ENCODE results near the gene CTSF. TPM values are rescaled to one million over a fixed set of nuclear protein-coding genes. Genes with fewer than 3 reads are reported as not detected.
A peak's percentile ranks its signal among the peaks of the same experiment; 100 is the strongest.

CTSF gene
- total and polyA plus RNA-seq, 2 donors from 2014 or later = 58.0 to 80.4 TPM

DNA sequence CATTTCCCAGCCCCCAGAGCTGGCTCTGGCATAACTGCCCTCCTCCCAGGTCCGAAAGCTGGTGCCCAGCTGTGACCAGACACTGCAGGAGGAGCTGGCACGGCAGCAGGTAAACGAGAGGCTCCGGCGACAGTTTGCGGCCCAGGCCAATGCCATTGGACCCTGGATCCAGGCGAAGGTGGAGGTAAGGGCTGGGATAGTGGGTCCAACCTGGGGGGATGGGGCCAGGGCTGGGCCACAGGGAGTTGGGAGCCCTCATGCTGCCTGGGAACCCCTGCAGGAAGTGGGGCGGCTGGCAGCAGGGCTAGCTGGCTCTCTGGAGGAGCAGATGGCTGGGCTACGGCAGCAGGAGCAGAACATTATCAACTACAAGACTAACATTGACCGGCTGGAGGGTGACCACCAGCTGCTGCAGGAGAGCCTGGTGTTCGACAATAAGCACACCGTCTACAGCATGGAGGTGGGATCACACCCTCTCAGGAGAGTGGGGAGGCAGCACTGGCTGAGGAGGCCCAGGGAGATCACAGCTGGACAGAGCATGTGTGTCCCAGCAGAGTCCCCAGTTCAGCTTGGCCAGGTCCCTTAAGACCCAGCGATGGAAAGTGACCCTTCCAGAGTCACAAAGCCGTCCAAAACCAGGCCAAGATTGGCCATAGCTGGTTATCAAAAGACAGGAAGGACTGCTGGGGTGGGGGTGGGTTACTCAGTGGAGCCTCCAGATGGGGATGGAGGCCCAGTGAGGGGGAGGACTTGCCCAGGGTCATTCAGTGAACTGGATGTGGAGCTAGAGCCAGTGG lies 7.0 kb downstream of the CTSF start:
- no peaks in the 10 kb centered on the region for H3K9me3 ChIP-seq (ENCODE audit: control insufficient read depth in 2 of 3, insufficient read depth in 1 of 3, low read length in 3 of 3)
- intact Hi-C loops (cut with DNase I) = no loop called here
- H3K4me3 ChIP-seq (ENCODE audit: low read length in 3 of 3) = no peak overlapping the region
- DNase-seq (no peak), FAIRE-seq (no peak)
- TF ChIP-seq, protein P1, sequence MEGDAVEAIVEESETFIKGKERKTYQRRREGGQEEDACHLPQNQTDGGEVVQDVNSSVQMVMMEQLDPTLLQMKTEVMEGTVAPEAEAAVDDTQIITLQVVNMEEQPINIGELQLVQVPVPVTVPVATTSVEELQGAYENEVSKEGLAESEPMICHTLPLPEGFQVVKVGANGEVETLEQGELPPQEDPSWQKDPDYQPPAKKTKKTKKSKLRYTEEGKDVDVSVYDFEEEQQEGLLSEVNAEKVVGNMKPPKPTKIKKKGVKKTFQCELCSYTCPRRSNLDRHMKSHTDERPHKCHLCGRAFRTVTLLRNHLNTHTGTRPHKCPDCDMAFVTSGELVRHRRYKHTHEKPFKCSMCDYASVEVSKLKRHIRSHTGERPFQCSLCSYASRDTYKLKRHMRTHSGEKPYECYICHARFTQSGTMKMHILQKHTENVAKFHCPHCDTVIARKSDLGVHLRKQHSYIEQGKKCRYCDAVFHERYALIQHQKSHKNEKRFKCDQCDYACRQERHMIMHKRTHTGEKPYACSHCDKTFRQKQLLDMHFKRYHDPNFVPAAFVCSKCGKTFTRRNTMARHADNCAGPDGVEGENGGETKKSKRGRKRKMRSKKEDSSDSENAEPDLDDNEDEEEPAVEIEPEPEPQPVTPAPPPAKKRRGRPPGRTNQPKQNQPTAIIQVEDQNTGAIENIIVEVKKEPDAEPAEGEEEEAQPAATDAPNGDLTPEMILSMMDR (IDR thresholded peaks at IDR 0.05; ENCODE audit: borderline replicate concordance, extremely low read depth, insufficient read depth) = no peak
- H3K4me1 ChIP-seq (ENCODE audit: control insufficient read depth in 2 of 3, insufficient read depth in 2 of 3, low read depth in 1 of 3, low read length in 3 of 3) = peaks cover 0 to 4% (median 0%) of the 10 kb centered on the region in 3 donors
- H3K36me3 ChIP-seq (ENCODE audit: control insufficient read depth in 2 of 3, insufficient read depth in 3 of 3, low read length in 3 of 3) = peaks cover 0 to 2% (median 0%) of the 10 kb centered on the region in 3 donors
- H3K27ac ChIP-seq (ENCODE audit: low read depth in 2 of 2, low read length in 2 of 2) = no peak overlapping the region
- peaks cover 4% of the 10 kb centered on the region for H3K27me3 ChIP-seq (ENCODE audit: control insufficient read depth, insufficient read depth, low read length)
- H3K9ac ChIP-seq (ENCODE audit: low read length in 3 of 3) = no peak overlapping the region

DNA sequence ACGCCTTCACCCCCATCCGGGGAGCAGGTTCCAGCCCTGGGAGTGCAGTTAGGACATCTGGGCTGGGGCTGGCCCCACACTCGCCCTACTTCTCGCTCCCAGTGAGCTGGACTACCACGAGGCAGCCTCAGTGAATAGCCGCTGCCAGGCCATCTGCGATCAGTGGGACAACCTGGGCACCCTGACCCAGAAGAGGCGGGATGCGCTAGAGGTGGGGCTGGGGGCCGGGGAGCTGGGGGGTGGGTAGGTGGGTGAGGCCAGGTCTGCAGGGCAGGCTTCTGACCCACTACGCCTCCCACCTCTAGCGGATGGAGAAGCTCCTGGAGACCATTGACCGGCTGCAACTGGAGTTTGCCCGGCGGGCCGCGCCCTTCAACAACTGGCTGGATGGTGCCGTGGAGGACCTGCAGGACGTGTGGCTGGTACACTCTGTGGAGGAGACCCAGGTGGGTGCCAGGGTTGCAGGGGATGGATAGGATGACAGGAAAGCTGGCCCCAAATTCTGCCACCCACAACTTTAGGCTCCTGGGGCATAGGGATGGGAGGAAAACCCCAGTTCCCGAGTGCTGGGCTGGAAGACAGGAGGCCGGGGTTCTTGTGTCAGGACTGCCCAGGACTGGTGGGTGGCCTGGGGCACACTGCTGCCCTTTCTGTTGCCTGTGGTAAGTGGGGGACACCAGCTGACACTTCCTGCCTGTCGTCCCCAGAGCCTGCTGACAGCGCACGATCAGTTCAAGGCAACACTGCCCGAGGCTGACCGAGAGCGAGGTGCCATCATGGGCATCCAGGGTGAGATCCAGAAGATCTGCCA lies 8.3 kb downstream of the CTSF start:
- Histone ChIP-seq H3K9ac (ENCODE audit: low read length in 3 of 3) (no peak overlapping the region), H3K27me3 (ENCODE audit: control insufficient read depth, insufficient read depth, low read length) (peaks cover 4% of the 10 kb centered on the region), H3K27ac (ENCODE audit: low read depth in 2 of 2, low read length in 2 of 2) (no peak overlapping the region), H3K4me1 (ENCODE audit: control insufficient read depth in 2 of 3, insufficient read depth in 2 of 3, low read depth in 1 of 3, low read length in 3 of 3) (peaks cover 0 to 4% (median 0%) of the 10 kb centered on the region in 3 donors), H3K9me3 (ENCODE audit: control insufficient read depth in 2 of 3, insufficient read depth in 1 of 3, low read length in 3 of 3) (no peaks in the 10 kb centered on the region), H3K36me3 (ENCODE audit: control insufficient read depth in 2 of 3, insufficient read depth in 3 of 3, low read length in 3 of 3) (peaks cover 0 to 2% (median 0%) of the 10 kb centered on the region in 3 donors), H3K4me3 (ENCODE audit: low read length in 3 of 3) (no peak overlapping the region)
- DNase-seq (no peak), FAIRE-seq (no peak)
- intact Hi-C loops (cut with DNase I) = no loop called here
- TF ChIP-seq, protein P1 (IDR thresholded peaks at IDR 0.05; ENCODE audit: borderline replicate concordance, extremely low read depth, insufficient read depth) = no peak

DNA sequence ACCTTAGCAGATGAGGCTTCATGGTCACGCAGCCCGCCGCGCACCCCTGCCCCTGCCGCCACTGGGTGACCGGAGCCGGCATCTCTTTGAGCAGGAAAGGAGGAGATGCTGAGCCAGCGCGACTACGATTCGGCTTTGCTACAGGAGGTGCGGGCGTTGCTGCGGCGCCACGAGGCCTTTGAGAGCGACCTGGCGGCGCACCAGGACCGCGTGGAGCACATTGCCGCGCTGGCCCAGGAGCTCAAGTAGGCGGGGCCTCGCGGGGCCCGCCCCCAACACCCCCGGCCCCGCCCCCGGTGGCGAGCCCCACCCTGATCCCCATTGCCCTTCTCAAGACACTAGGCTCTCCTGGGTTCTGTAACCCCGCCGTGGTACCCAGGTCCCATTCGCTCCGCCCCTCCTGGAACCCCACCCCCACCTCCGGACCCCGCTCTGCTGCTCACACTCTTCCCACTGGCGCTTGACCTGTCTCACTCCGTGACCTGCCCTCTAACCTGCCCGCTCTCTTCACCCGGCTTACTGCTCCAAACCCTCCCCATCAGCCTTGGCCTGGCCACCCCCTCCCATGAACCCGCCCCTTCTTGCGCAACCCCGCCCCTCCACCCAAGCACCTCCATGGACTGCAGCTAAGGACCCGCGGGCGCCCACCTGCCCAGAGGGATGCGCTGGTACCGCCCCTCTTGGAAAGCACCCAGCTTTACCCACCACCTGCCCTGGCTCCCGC lies 9.1 kb downstream of the CTSF start:
- intact Hi-C loops (cut with DNase I) = no loop called here
- DNase-seq = peak in 2 of 5 donors; percentile 49 to 68
- Histone ChIP-seq H3K27me3 (ENCODE audit: control insufficient read depth, insufficient read depth, low read length) (peaks cover 4% of the 10 kb centered on the region), H3K9me3 (ENCODE audit: control insufficient read depth in 2 of 3, insufficient read depth in 1 of 3, low read length in 3 of 3) (no peaks in the 10 kb centered on the region), H3K36me3 (ENCODE audit: control insufficient read depth in 2 of 3, insufficient read depth in 3 of 3, low read length in 3 of 3) (peaks cover 0 to 2% (median 0%) of the 10 kb centered on the region in 3 donors), H3K4me1 (ENCODE audit: control insufficient read depth in 2 of 3, insufficient read depth in 2 of 3, low read depth in 1 of 3, low read length in 3 of 3) (peaks cover 0 to 4% (median 0%) of the 10 kb centered on the region in 3 donors), H3K27ac (ENCODE audit: low read depth in 2 of 2, low read length in 2 of 2) (no peak overlapping the region), H3K9ac (ENCODE audit: low read length in 3 of 3) (no peak overlapping the region), H3K4me3 (ENCODE audit: low read length in 3 of 3) (no peak overlapping the region)
- TF ChIP-seq, protein P1 (IDR thresholded peaks at IDR 0.05; ENCODE audit: borderline replicate concordance, extremely low read depth, insufficient read depth) = no peak
- FAIRE-seq = no peak
